Spleen (tissue), 7 donors: ENCODE results near the gene SLC4A9.

ENCODE experiments used
- POLR2AphosphoS5 ChIP-seq, 3 donors: sonication (generic); formaldehyde crosslinking; IDR thresholded peaks; one replicate each; pipeline ENCODE4 v1.5.1; 2017; ENCODE audit warnings: antibody characterized with exemption in 3 of 3
- TF ChIP-seq, protein P1 (sequence below), 11 experiments: fragments of 200-600 bp in 7 of 11; fragments of 450-650 bp in 4 of 11; sonication (generic) in 4 of 11; IDR thresholded peaks in 8 of 11; conservative IDR thresholded peaks in 3 of 11; 1 replicate in 7 of 11; 2 replicates in 4 of 11; pipeline versions ENCODE4 v1.4.0 to v1.8.0; 2016 to 2021; ENCODE audit warnings: antibody characterized with exemption in 11 of 11, inconsistent platforms in 4 of 11, mild to moderate bottlenecking in 1 of 11
- donor health status: DM: no; HTN: no; CAD: no; lungs with moderate emphysema.
- donor health status: DM: no; HTN: no; CAD: no.
- donor health status: DM: no; HTN: no; CAD: no.

DNA sequence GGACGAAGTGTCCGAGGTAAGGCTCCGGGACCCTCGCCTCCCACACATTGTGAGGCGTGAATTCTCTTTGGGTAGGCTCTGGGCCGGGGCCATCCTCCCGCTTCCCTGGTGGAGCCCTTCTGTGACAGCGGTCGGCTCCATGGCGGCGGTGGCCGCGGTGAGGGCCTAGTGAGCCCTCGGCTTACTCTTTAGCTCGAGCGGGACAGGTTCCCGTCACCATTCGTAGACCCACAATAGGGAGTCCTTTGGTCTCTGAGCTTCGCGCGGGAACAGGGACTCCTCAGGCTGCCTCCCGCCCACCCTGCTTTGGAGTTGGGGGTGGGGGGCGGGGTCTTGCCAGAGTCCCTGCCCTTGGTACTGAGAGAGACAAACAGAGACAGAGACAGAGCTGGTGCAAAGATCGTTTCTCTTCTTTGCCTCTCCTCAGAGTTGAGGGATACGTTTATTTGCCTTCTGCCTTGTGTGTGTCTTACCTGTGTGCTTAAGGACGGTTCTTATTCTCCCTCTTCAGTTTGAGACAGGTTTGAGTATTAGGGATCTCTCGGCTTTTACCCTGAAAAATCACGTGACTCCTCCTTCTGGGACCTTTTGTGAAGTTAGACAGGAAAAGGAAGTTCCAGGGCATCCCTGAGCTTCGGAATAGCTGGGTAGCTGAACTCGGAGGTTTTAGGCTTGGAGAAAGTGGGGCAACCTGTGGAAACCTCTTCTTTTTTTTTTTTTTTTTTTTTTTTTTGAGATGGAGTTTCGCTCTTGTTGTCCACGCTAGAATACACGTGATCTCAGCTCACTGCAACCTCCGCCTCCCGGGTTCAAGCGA, 42.5 kb downstream of the SLC4A9 start:
- TF ChIP-seq, protein P1, sequence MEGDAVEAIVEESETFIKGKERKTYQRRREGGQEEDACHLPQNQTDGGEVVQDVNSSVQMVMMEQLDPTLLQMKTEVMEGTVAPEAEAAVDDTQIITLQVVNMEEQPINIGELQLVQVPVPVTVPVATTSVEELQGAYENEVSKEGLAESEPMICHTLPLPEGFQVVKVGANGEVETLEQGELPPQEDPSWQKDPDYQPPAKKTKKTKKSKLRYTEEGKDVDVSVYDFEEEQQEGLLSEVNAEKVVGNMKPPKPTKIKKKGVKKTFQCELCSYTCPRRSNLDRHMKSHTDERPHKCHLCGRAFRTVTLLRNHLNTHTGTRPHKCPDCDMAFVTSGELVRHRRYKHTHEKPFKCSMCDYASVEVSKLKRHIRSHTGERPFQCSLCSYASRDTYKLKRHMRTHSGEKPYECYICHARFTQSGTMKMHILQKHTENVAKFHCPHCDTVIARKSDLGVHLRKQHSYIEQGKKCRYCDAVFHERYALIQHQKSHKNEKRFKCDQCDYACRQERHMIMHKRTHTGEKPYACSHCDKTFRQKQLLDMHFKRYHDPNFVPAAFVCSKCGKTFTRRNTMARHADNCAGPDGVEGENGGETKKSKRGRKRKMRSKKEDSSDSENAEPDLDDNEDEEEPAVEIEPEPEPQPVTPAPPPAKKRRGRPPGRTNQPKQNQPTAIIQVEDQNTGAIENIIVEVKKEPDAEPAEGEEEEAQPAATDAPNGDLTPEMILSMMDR (IDR thresholded peaks at IDR 0.05 in 8 of 11, conservative IDR thresholded peaks at IDR 0.05 in 3 of 11) = no peak
- TF ChIP-seq POLR2AphosphoS5 (IDR thresholded peaks at IDR 0.05) = no peak
